22Rv1 (cell line): Measurements from ENCODE around the gene VENTX.

ENCODE experiments used
- ZFX ChIP-seq: fragments of 450-650 bp; IDR thresholded peaks from 2 replicates; pipeline ENCODE4 v1.6.1; 2017; ENCODE audit warnings: antibody characterized with exemption, borderline replicate concordance
- TF ChIP-seq, protein P1 (sequence below): fragments of 450-650 bp; IDR thresholded peaks from 2 replicates; pipeline ENCODE4 v1.5.1; 2017; ENCODE audit warnings: mild to moderate bottlenecking

DNA sequence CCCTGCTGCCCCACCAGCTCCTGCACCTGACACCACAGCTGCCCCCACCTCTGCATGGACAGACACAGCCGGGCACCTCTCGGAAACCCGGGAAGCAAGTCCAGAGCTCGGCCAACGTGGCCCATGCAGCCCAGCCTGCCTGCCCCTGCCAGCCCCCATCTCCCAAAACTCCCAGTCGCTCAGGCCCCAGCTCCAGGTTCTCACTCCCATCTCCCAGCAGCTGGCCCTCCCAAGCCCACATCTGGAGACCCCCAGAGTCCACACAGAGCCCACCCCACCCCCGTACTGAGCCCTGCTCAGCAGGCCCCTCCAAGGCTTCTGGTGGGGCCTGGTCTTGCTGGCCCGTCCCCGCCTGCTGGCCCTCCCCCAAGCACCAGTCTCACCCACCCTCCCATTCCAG is 39.9 kb upstream of the VENTX start:
- TF ChIP-seq, protein P1, sequence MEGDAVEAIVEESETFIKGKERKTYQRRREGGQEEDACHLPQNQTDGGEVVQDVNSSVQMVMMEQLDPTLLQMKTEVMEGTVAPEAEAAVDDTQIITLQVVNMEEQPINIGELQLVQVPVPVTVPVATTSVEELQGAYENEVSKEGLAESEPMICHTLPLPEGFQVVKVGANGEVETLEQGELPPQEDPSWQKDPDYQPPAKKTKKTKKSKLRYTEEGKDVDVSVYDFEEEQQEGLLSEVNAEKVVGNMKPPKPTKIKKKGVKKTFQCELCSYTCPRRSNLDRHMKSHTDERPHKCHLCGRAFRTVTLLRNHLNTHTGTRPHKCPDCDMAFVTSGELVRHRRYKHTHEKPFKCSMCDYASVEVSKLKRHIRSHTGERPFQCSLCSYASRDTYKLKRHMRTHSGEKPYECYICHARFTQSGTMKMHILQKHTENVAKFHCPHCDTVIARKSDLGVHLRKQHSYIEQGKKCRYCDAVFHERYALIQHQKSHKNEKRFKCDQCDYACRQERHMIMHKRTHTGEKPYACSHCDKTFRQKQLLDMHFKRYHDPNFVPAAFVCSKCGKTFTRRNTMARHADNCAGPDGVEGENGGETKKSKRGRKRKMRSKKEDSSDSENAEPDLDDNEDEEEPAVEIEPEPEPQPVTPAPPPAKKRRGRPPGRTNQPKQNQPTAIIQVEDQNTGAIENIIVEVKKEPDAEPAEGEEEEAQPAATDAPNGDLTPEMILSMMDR: no peak
- no peak for TF ChIP-seq ZFX
